Upper lobe of right lung (tissue), 1 donor: ENCODE results near the gene ATP11B. TPM values are rescaled to one million over a fixed set of nuclear protein-coding genes. Genes with fewer than 3 reads are reported as not detected.

ENCODE experiments used
- ATAC-seq: fragments of 200-7000 bp; cut with Tn5 transposase; one replicate; pipeline ENCODE4 v1.9.1; 2020; ENCODE audit warnings: mild to moderate bottlenecking, moderate library complexity
- DNase-seq: peaks from one replicate; pipeline ENCODE4 v3.0.0-alpha.2; 2020
- H3K27ac ChIP-seq: fragments of 200-600 bp; one replicate; pipeline ENCODE4 v1.8.0; 2022
- H3K27me3 ChIP-seq: fragments of 200-600 bp; one replicate; pipeline ENCODE4 v1.8.0; 2022; ENCODE audit warnings: mild to moderate bottlenecking
- H3K36me3 ChIP-seq: fragments of 200-600 bp; one replicate; pipeline ENCODE4 v1.8.0; 2022
- H3K4me1 ChIP-seq: fragments of 200-600 bp; one replicate; pipeline ENCODE4 v1.8.0; 2022
- H3K4me3 ChIP-seq: fragments of 200-600 bp; one replicate; pipeline ENCODE4 v1.8.0; 2022; ENCODE audit warnings: mild to moderate bottlenecking
- H3K9me3 ChIP-seq: fragments of 200-600 bp; one replicate; pipeline ENCODE4 v1.8.0; 2022
- CTCF ChIP-seq: fragments of 200-600 bp; IDR thresholded peaks from one replicate; pipeline ENCODE4 v1.8.0; 2022; ENCODE audit warnings: antibody characterized with exemption
- intact Hi-C: fragments of 100-400 bp; cut with DNase I; formaldehyde crosslinking; loops from one replicate; pipeline ENCODE4 v1.11.0; 2022
- total RNA-seq: library from RNA; stranded (reverse); fragmentation: NEBNext Ultra II Directional; extraction: Animal tissue kit (Norgen Biotek cat#: 25700); gene quantifications from one replicate; pipeline ENCODE4 v1.2.1, GENCODE V29; 2021
- donor health status: DM: no; HTN: yes; CAD: no; lungs with severe emphysema.

The ATP11B gene
- total RNA-seq, 1 donor from 2014 or later: 70.7 TPM

GRCh38 chr3:182783106-182783505 is 10.2 kb upstream of the ATP11B start:
- no peaks in the 10 kb centered on the region for H3K36me3 ChIP-seq
- H3K4me3 ChIP-seq: no peak overlapping the region
- no peak overlapping the region for H3K27ac ChIP-seq
- H3K27me3 ChIP-seq: peaks cover 6% of the 10 kb centered on the region
- ATAC-seq (no peak), DNase-seq (no peak)
- H3K9me3 ChIP-seq: no peaks in the 10 kb centered on the region
- no peak for TF ChIP-seq CTCF
- no peaks in the 10 kb centered on the region for H3K4me1 ChIP-seq
- intact Hi-C loops: no loop called here

DNA sequence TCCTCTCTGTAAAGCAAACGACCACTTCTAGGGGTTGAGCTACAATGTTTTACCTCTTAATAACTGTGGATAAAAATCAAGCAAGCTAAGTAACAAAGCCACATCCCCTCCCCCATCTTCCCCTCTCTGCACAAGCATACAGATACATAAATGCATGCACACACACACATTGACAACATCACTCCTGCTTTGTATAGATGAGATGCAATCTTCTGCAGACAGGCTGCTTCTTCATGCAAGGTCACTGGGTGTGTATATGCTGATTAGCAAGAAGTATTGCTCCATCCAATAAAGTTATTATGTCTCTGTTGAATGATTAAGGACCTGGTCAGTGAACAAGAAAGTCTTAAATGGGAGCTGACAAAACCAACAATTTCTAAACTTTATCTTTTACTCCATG is 8.8 kb upstream of the ATP11B start:
- no peak overlapping the region for H3K27ac ChIP-seq
- no peak for TF ChIP-seq CTCF
- H3K27me3 ChIP-seq: peaks cover 6% of the 10 kb centered on the region
- no peak overlapping the region for H3K4me3 ChIP-seq
- no peaks in the 10 kb centered on the region for H3K36me3 ChIP-seq
- intact Hi-C loops: no loop called here
- DNase-seq: no peak
- no peaks in the 10 kb centered on the region for H3K4me1 ChIP-seq
- no peak for ATAC-seq
- no peaks in the 10 kb centered on the region for H3K9me3 ChIP-seq

DNA sequence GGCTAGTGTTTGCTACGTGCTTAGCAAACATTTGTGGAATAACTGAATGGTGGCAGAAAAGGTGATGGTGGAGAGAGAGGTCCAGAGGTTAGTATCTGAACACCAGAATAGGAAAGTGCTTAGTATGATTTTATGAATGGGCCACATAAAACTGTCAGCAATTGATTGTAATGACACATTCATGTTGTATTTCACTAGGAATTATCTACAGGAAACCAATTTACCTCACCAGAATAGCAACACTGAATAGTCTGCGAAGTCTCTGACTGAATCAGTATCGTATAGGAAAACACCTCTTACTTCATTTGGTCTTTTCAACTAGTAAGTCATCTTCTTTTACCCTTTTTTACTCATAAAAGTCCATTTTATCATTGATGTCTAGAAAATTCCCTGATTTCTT is 8.2 kb upstream of the ATP11B start:
- intact Hi-C loops: no loop called here
- DNase-seq: no peak
- Histone ChIP-seq H3K36me3 (no peaks in the 10 kb centered on the region), H3K9me3 (no peaks in the 10 kb centered on the region), H3K4me3 (no peak overlapping the region), H3K27me3 (peaks cover 6% of the 10 kb centered on the region), H3K27ac (no peak overlapping the region), H3K4me1 (no peaks in the 10 kb centered on the region)
- no peak for TF ChIP-seq CTCF
- no peak for ATAC-seq

GRCh38 chr3:182785756-182786155 is 7.5 kb upstream of the ATP11B start:
- peaks cover 6% of the 10 kb centered on the region for H3K27me3 ChIP-seq
- no peaks in the 10 kb centered on the region for H3K4me1 ChIP-seq
- H3K27ac ChIP-seq: no peak overlapping the region
- no peak overlapping the region for H3K4me3 ChIP-seq
- DNase-seq (no peak), ATAC-seq (no peak)
- H3K9me3 ChIP-seq: no peaks in the 10 kb centered on the region
- no peaks in the 10 kb centered on the region for H3K36me3 ChIP-seq
- TF ChIP-seq CTCF: no peak
- intact Hi-C loops: no loop called here

GRCh38 chr3:182786564-182787196 is 6.6 kb upstream of the ATP11B start:
- H3K4me1 ChIP-seq: no peaks in the 10 kb centered on the region
- intact Hi-C loops: no loop called here
- ATAC-seq (no peak), DNase-seq (no peak)
- peaks cover 6% of the 10 kb centered on the region for H3K27me3 ChIP-seq
- H3K9me3 ChIP-seq: no peaks in the 10 kb centered on the region
- no peak overlapping the region for H3K4me3 ChIP-seq
- H3K27ac ChIP-seq: no peak overlapping the region
- H3K36me3 ChIP-seq: no peaks in the 10 kb centered on the region
- TF ChIP-seq CTCF: no peak
